Esophagus muscularis mucosa (tissue), 4 donors: Measurements from ENCODE around the gene MYOF.

Experiments used
- EP300 ChIP-seq: sonication (generic); formaldehyde crosslinking; IDR thresholded peaks from one replicate; pipeline ENCODE4 v1.6.1; 2017; ENCODE audit warnings: antibody characterized with exemption
- POLR2A ChIP-seq: fragments of 450-650 bp; IDR thresholded peaks from one replicate; pipeline ENCODE4 v1.6.1; 2017; ENCODE audit warnings: antibody characterized with exemption, moderate library complexity, mild to moderate bottlenecking, low read depth
- TF ChIP-seq, protein P1 (sequence below), 3 experiments: fragments of 200-600 bp in 2 of 3; fragments of 450-650 bp in 1 of 3; sonication (generic) in 2 of 3; IDR thresholded peaks; one replicate each; pipeline ENCODE4 v1.5.1; 2017 to 2019; ENCODE audit warnings: antibody characterized with exemption in 3 of 3, mild to moderate bottlenecking in 2 of 3, moderate library complexity in 1 of 3

DNA sequence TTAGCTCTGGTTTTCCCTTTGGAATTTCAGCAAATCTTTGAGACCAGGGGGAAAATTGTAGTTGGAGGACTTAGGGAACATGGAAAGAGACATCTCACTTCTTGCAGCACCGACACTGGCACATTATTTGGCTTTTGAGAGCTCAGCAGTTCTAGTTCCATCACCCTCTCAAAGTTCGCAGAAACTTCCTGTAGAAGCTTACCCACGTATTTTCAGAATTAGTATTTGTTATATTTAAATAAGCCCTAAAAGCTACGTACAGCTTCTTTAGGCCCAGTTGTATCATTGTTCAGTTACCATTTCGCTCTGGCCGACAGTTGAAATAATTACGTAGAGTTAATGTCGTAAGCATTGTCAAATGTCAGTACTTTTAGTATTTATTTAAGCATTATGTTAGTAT, 27.7 kb upstream of the MYOF start:
- TF ChIP-seq POLR2A (no peak), EP300 (no peak)
- TF ChIP-seq, protein P1, sequence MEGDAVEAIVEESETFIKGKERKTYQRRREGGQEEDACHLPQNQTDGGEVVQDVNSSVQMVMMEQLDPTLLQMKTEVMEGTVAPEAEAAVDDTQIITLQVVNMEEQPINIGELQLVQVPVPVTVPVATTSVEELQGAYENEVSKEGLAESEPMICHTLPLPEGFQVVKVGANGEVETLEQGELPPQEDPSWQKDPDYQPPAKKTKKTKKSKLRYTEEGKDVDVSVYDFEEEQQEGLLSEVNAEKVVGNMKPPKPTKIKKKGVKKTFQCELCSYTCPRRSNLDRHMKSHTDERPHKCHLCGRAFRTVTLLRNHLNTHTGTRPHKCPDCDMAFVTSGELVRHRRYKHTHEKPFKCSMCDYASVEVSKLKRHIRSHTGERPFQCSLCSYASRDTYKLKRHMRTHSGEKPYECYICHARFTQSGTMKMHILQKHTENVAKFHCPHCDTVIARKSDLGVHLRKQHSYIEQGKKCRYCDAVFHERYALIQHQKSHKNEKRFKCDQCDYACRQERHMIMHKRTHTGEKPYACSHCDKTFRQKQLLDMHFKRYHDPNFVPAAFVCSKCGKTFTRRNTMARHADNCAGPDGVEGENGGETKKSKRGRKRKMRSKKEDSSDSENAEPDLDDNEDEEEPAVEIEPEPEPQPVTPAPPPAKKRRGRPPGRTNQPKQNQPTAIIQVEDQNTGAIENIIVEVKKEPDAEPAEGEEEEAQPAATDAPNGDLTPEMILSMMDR (IDR thresholded peaks at IDR 0.05), result no peak
